B cell (primary cell): ENCODE results near the gene NOTCH3. TPM values are rescaled to one million over a fixed set of nuclear protein-coding genes. Genes with fewer than 3 reads are reported as not detected.

Experiments used
- ATAC-seq: fragments of 200-7000 bp; cut with Tn5 transposase; one replicate; pipeline ENCODE4 v1.10.0; 2021; ENCODE audit warnings: low read depth, mild to moderate bottlenecking, moderate number of reproducible peaks, moderate library complexity
- CTCF ChIA-PET: fragments of 350-600 bp; sonication (Branson Sonifier 250); formaldehyde crosslinking; loops from one replicate; lab custom pipeline; 2021; ENCODE audit warnings: antibody characterized with exemption, inconsistent platforms; lab: Charles Lee
- POLR2A ChIA-PET: fragments of 350-600 bp; sonication (Branson Sonifier 250); formaldehyde crosslinking; loops from one replicate; lab custom pipeline; 2021; ENCODE audit warnings: antibody characterized with exemption; lab: Charles Lee
- DNase-seq: peaks from one replicate; pipeline ENCODE4 v3.0.0; 2013
- H2AFZ ChIP-seq: 2 replicates; pipeline ENCODE4 v1.6.1; 2012; ENCODE audit warnings: mild to moderate bottlenecking, low read depth, low read length; ENCODE audit not compliant: insufficient read depth, poor library complexity, severe bottlenecking
- H3K27ac ChIP-seq, 2 donors: 1 replicate in 1 of 2; 2 replicates in 1 of 2; pipeline ENCODE4 v1.5.1; 2012 to 2013; ENCODE audit warnings: low read length in 2 of 2, mild to moderate bottlenecking in 2 of 2, moderate library complexity in 1 of 2
- H3K27me3 ChIP-seq, 4 experiments: fragments of 200-600 bp in 1 of 4; sonication (generic) in 1 of 4; replicated peaks in 1 of 4; 1 replicate in 2 of 4; 2 replicates in 2 of 4; pipeline versions ENCODE4 v1.6.1 to v1.7.0; 2013 to 2016; ENCODE audit warnings: low read length in 3 of 4, mild to moderate bottlenecking in 2 of 4, mixed read lengths in 1 of 4, moderate library complexity in 1 of 4; ENCODE audit not compliant: insufficient read depth in 4 of 4, control insufficient read depth in 3 of 4; ENCODE audit errors: control extremely low read depth in 1 of 4
- H3K36me3 ChIP-seq, 2 experiments: replicated peaks in 1 of 2; 1 replicate in 1 of 2; 2 replicates in 1 of 2; pipeline versions ENCODE4 v1.6.1 to v1.7.1; 2013; ENCODE audit warnings: low read length in 1 of 2; ENCODE audit not compliant: insufficient read depth in 2 of 2, control insufficient read depth in 1 of 2; ENCODE audit errors: control extremely low read depth in 1 of 2, extremely low read depth in 1 of 2
- H3K4me1 ChIP-seq, 2 donors: fragments of 200-600 bp in 1 of 2; sonication (generic) in 1 of 2; 1 replicate in 1 of 2; 2 replicates in 1 of 2; pipeline versions ENCODE4 v1.5.1 to v1.6.1; 2013 to 2017; ENCODE audit warnings: low read length in 2 of 2; ENCODE audit not compliant: control insufficient read depth in 2 of 2, insufficient read depth in 2 of 2
- H3K4me2 ChIP-seq: replicated peaks from 2 replicates; pipeline ENCODE3; 2012; ENCODE audit warnings: mild to moderate bottlenecking, low read depth, low read length; ENCODE audit not compliant: poor library complexity, severe bottlenecking
- H3K4me3 ChIP-seq, 5 experiments: fragments of 200-600 bp in 1 of 5; sonication (generic) in 1 of 5; 1 replicate in 3 of 5; 2 replicates in 2 of 5; pipeline versions ENCODE4 v1.5.1 to v1.7.0; 2011 to 2016; ENCODE audit warnings: low read length in 4 of 5, mild to moderate bottlenecking in 4 of 5, low read depth in 2 of 5, control low read depth in 1 of 5, moderate library complexity in 1 of 5; ENCODE audit not compliant: insufficient read depth in 1 of 5; ENCODE audit errors: control extremely low read depth in 1 of 5, extremely low read depth in 1 of 5
- H3K79me2 ChIP-seq: fragments of 200-600 bp; sonication (generic); one replicate; pipeline ENCODE4 v1.6.0; 2016; ENCODE audit warnings: low read length; ENCODE audit not compliant: control insufficient read depth, insufficient read depth
- H3K9ac ChIP-seq: fragments of 200-600 bp; sonication (generic); 2 replicates; pipeline ENCODE4 v1.6.1; 2017; ENCODE audit warnings: mild to moderate bottlenecking, low read length, moderate library complexity
- H3K9me3 ChIP-seq, 3 donors: one replicate each; pipeline versions ENCODE4 v1.6.1 to v1.7.1; 2013; ENCODE audit warnings: low read length in 2 of 3; ENCODE audit not compliant: control insufficient read depth in 2 of 3, insufficient read depth in 1 of 3; ENCODE audit errors: control extremely low read depth in 1 of 3
- H4K20me1 ChIP-seq: 2 replicates; pipeline ENCODE4 v1.6.0; 2012; ENCODE audit warnings: mild to moderate bottlenecking, low read length; ENCODE audit not compliant: insufficient read depth, control insufficient read depth, poor library complexity, severe bottlenecking
- H3K27ac Mint-ChIP-seq: one replicate; pipeline ENCODE4 v1.8.0; 2021; ENCODE audit warnings: mixed read lengths
- H3K27me3 Mint-ChIP-seq: one replicate; pipeline ENCODE4 v1.8.0; 2021; ENCODE audit warnings: mixed read lengths
- H3K4me1 Mint-ChIP-seq: one replicate; pipeline ENCODE4 v1.8.0; 2021; ENCODE audit warnings: mixed read lengths
- H3K4me3 Mint-ChIP-seq: one replicate; pipeline ENCODE4 v1.8.0; 2021; ENCODE audit warnings: mixed read lengths
- H3K9me3 Mint-ChIP-seq: one replicate; pipeline ENCODE4 v1.8.0; 2022; ENCODE audit warnings: mixed read lengths; ENCODE audit not compliant: insufficient read depth
- CTCF ChIP-seq: fragments of 200-600 bp; IDR thresholded peaks from one replicate; pipeline ENCODE4 v1.8.0; 2022; ENCODE audit warnings: antibody characterized with exemption, mild to moderate bottlenecking
- EZH2 ChIP-seq: IDR thresholded peaks from 2 replicates; pipeline ENCODE4 v1.6.1; 2012; ENCODE audit warnings: borderline replicate concordance, low read depth, mild to moderate bottlenecking, moderate library complexity, low read length; ENCODE audit not compliant: insufficient read depth, poor library complexity, severe bottlenecking
- WGBS: methylation state at CpG from one replicate; pipeline ENCODE4 v1.1.5; 2013; ENCODE audit warnings: missing lambda C conversion rate; ENCODE audit not compliant: insufficient coverage; 5-methylcytosine and 5-hydroxymethylcytosine counted together
- intact Hi-C: fragments of 100-400 bp; cut with micrococcal nuclease; formaldehyde crosslinking; loops from one replicate; pipeline ENCODE4 v1.10.0; 2022
- polyA plus RNA-seq: library from polyadenylated mRNA; depleted of rRNA; stranded (reverse); fragments of >200 nt; gene quantifications from 2 replicates; pipeline ENCODE4 v1.2.3, GENCODE V29; 2012
- total RNA-seq, 2 donors: library from RNA; stranded (reverse); fragments of 120-200 nt in 1 of 2; gene quantifications; 1 replicate in 1 of 2; 2 replicates in 1 of 2; pipeline versions ENCODE4 v1.2.3 to v1.2.4, GENCODE V29; 2013 to 2022

Gene NOTCH3
- total and polyA plus RNA-seq, 2 donors (not counting 1 experiment from before 2014, with no cell fraction given) = 0.01 to 0.05 TPM

GRCh38 chr19:15246198-15246481 is 45.3 kb upstream of the NOTCH3 start:
- DNase-seq (no peak), ATAC-seq (no peak)
- H3K4me1 ChIP-seq = no peaks in the 10 kb centered on the region
- peaks cover 0 to 88% of the 10 kb centered on the region in 2 experiments for H3K36me3 ChIP-seq
- TF ChIP-seq CTCF (no peak), EZH2 (no peak)
- no peak overlapping the region for H3K4me2 ChIP-seq
- Mint-ChIP-seq H3K9me3 (no peaks in the 10 kb centered on the region), H3K4me1 (no peaks in the 10 kb centered on the region), H3K4me3 (no peak overlapping the region), H3K27me3 (no peaks in the 10 kb centered on the region), H3K27ac (peak overlapping the region; percentile 32)
- H3K4me3 ChIP-seq = no peak overlapping the region
- no peak overlapping the region for H2AFZ ChIP-seq
- H3K9ac ChIP-seq = no peak overlapping the region
- POLR2A ChIA-PET = no interaction called here
- CTCF ChIA-PET = no interaction called here
- no peaks in the 10 kb centered on the region for H3K27me3 ChIP-seq
- intact Hi-C loops = no loop called here
- no peaks in the 10 kb centered on the region for H3K9me3 ChIP-seq
- 97% methylated on average over 5 of the region's 5 CpGs for WGBS
- peaks cover 36% of the 10 kb centered on the region for H3K79me2 ChIP-seq
- H4K20me1 ChIP-seq = peaks cover 95% of the 10 kb centered on the region
- H3K27ac ChIP-seq = no peak overlapping the region

GRCh38 chr19:15245370-15246197 is 44.8 kb upstream of the NOTCH3 start:
- H3K4me3 ChIP-seq = no peak overlapping the region
- Mint-ChIP-seq H3K27ac (peak overlapping the region; percentile 32), H3K4me3 (no peak overlapping the region), H3K4me1 (no peaks in the 10 kb centered on the region), H3K27me3 (no peaks in the 10 kb centered on the region), H3K9me3 (no peaks in the 10 kb centered on the region)
- no peak overlapping the region for H2AFZ ChIP-seq
- DNase-seq (no peak), ATAC-seq (no peak)
- POLR2A ChIA-PET = no interaction called here
- 97% methylated on average over 20 of the region's 20 CpGs for WGBS
- H3K27me3 ChIP-seq = no peaks in the 10 kb centered on the region
- no peak overlapping the region for H3K9ac ChIP-seq
- TF ChIP-seq CTCF (no peak), EZH2 (no peak)
- H3K36me3 ChIP-seq = peaks cover 0 to 88% of the 10 kb centered on the region in 2 experiments
- CTCF ChIA-PET = no interaction called here
- H3K9me3 ChIP-seq = no peaks in the 10 kb centered on the region
- intact Hi-C loops = no loop called here
- no peak overlapping the region for H3K4me2 ChIP-seq
- H4K20me1 ChIP-seq = peaks cover 95% of the 10 kb centered on the region
- no peaks in the 10 kb centered on the region for H3K4me1 ChIP-seq
- no peak overlapping the region for H3K27ac ChIP-seq
- peaks cover 32% of the 10 kb centered on the region for H3K79me2 ChIP-seq
